Cardiac fibroblast (primary cell): ENCODE data around the gene TRIB2.

ENCODE experiments used
- DNase-seq, 2 donors: peaks; one replicate each; pipeline versions ENCODE4 v3.0.0 to v3.0.0-alpha.2; 2010; ENCODE audit warnings: low read depth in 2 of 2
- H3K4me3 ChIP-seq, 2 donors: replicated peaks in 1 of 2; 1 replicate in 1 of 2; 2 replicates in 1 of 2; pipeline ENCODE4 v1.5.1; 2011; ENCODE audit warnings: low read depth in 2 of 2, low read length in 2 of 2, mild to moderate bottlenecking in 2 of 2, moderate library complexity in 1 of 2
- CTCF ChIP-seq: IDR thresholded peaks from one replicate; pipeline ENCODE4 v1.5.1; 2011; ENCODE audit warnings: low read depth, mild to moderate bottlenecking, low read length, inconsistent platforms

Gene TRIB2

GRCh38 chr2:12714391-12715221, 2.1 kb upstream of the TRIB2 start:
- DNase-seq: peak; percentile 69 to 73
- H3K4me3 ChIP-seq: no peak overlapping the region
- TF ChIP-seq CTCF: no peak

- peak overlapping the region; percentile 58 to 59 for H3K4me3 ChIP-seq
- TF ChIP-seq CTCF: no peak
- DNase-seq: no peak
These were observed 1.3 kb upstream of the TRIB2 start for GRCh38 chr2:12715258-12716031.

GRCh38 chr2:12716032-12716281, 779 bp upstream of the TRIB2 start:
- H3K4me3 ChIP-seq: peak overlapping the region; percentile 58 to 59
- peak; percentile 83 for TF ChIP-seq CTCF
- DNase-seq: peak; percentile 89

GRCh38 chr2:12717191-12718014, 667 bp downstream of the TRIB2 start:
- TF ChIP-seq CTCF: peak; percentile 47
- peak; percentile 83 to 85 for DNase-seq
- H3K4me3 ChIP-seq: peak overlapping the region; percentile 83 to 88

- TF ChIP-seq CTCF: no peak
- peak; percentile 37 to 52 for DNase-seq
- peak overlapping the region; percentile 83 to 88 for H3K4me3 ChIP-seq
These were observed 1.4 kb downstream of the TRIB2 start for GRCh38 chr2:12718015-12718671.

GRCh38 chr2:12718711-12719399, 2.1 kb downstream of the TRIB2 start:
- peak overlapping the region; percentile 83 to 88 for H3K4me3 ChIP-seq
- DNase-seq: peak in 1 of 2 donors; percentile 45
- TF ChIP-seq CTCF: no peak
